ENCODE results near the gene COG5.

The COG5 gene

DNA sequence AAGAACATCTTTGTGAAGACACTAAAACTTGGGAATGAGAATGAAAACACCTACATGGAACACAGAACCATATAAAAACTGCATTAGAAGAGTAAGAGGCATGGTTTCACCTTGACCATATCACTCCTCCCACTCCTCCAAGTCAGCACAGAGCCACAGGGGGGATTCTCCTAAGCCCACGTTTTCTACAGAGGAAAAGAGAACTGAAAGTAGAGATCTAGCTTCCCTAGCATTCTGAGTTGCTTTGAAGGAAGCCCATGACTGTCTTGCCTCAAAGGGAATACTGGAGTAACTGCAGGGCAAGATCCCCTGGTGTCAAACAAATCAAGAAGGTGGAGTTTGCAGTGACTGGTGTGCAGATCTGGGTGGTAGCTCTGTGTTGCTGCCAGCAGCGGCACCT, 351.0 kb downstream of the COG5 start:
- peaks cover 29% of the 10 kb centered on the region for H3K9me3 ChIP-seq
- no peaks in the 10 kb centered on the region for H3K27me3 ChIP-seq
- H3K27ac ChIP-seq, result no peak overlapping the region
- TF ChIP-seq Cebpa-rat (IDR thresholded peaks at IDR 0.05), result no peak
- H3K4me1 ChIP-seq, result peaks cover 20% of the 10 kb centered on the region
- H3K4me2 ChIP-seq, result no peak overlapping the region
- no peak overlapping the region for H3K9ac ChIP-seq
- peaks cover 41% of the 10 kb centered on the region for H3K36me3 ChIP-seq
- H3K4me3 ChIP-seq, result no peak overlapping the region
- no peaks in the 10 kb centered on the region for H4K20me1 ChIP-seq

DNA sequence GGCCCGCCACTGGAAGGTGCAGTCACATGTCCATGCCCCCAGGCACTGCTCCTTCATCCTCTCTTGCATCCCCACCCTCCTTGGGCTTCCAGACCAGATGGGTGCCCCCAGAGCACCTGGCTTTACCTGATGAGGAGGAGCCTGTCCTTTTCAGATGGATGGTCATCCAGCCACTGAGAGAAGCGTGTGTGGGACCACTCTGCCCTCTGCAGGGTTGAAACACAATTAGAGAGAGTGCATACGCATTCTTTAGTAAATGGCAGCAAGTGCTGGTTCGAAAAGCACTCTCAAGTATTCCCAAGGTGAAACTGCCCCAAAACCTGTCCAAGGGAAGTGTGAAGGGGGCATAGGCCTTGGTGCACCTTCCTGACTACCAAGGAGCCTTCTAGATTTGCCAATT, 353.3 kb downstream of the COG5 start:
- peaks cover 27% of the 10 kb centered on the region for H3K4me1 ChIP-seq
- H3K4me2 ChIP-seq, result no peak overlapping the region
- H3K9me3 ChIP-seq, result peaks cover 28% of the 10 kb centered on the region
- H3K27me3 ChIP-seq, result no peaks in the 10 kb centered on the region
- no peak for TF ChIP-seq Cebpa-rat (IDR thresholded peaks at IDR 0.05)
- H4K20me1 ChIP-seq, result no peaks in the 10 kb centered on the region
- H3K4me3 ChIP-seq, result no peak overlapping the region
- H3K36me3 ChIP-seq, result peaks cover 61% of the 10 kb centered on the region
- H3K9ac ChIP-seq, result no peak overlapping the region
- no peak overlapping the region for H3K27ac ChIP-seq

DNA sequence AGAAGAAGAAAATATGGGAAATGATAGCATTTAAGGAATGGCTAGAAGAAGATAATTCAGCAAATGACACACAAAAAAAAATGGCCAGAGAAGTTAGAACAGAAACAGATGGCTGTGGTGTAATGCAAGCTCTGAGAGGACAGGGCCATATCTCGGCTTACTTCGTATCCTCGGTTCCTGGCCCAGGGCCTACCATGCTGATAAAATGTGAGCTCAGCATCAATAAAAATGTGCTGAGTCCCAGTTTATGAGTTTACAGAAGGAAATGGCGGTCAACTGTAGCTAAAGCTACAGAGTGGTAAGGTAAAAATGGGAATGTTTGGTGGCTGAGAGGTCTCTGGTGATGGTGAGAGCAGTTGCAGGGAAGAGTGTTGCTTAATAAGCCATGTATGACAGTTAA, 354.2 kb downstream of the COG5 start:
- H3K27ac ChIP-seq, result no peak overlapping the region
- H3K9ac ChIP-seq, result no peak overlapping the region
- peaks cover 20% of the 10 kb centered on the region for H3K9me3 ChIP-seq
- no peak overlapping the region for H3K4me3 ChIP-seq
- H3K4me2 ChIP-seq, result peak overlapping the region; percentile 65
- peaks cover 68% of the 10 kb centered on the region for H3K36me3 ChIP-seq
- TF ChIP-seq Cebpa-rat (IDR thresholded peaks at IDR 0.05), result no peak
- H3K4me1 ChIP-seq, result peaks cover 27% of the 10 kb centered on the region
- no peaks in the 10 kb centered on the region for H3K27me3 ChIP-seq
- no peaks in the 10 kb centered on the region for H4K20me1 ChIP-seq

DNA sequence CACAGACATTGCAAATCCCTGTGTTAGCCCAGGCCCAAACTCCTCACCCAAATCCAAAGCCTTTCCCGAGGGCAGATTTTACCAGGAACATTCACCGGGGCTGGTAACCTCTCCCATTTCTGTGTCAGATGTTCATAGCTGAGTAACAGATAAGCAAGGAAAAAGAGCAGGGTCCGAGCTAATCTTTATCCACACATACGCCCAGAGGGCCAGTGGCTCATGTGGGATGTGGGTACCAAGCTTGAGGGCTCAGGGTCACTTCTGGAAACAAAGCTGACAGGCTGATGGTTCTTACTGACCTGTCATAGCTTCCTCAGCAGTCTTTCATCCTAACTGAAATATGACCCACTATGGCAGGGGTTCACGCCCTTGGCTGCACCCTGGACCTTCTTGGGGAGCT, 355.2 kb downstream of the COG5 start:
- TF ChIP-seq Cebpa-rat (IDR thresholded peaks at IDR 0.05), result no peak
- Histone ChIP-seq H4K20me1 (no peaks in the 10 kb centered on the region), H3K4me2 (peak overlapping the region; percentile 65), H3K9ac (peak overlapping the region; percentile 28; the same call in 1 of the 2 replicates), H3K4me1 (peaks cover 27% of the 10 kb centered on the region), H3K36me3 (peaks cover 71% of the 10 kb centered on the region), H3K27me3 (no peaks in the 10 kb centered on the region), H3K4me3 (no peak overlapping the region), H3K9me3 (peaks cover 10% of the 10 kb centered on the region), H3K27ac (peak overlapping the region; percentile 72)

DNA sequence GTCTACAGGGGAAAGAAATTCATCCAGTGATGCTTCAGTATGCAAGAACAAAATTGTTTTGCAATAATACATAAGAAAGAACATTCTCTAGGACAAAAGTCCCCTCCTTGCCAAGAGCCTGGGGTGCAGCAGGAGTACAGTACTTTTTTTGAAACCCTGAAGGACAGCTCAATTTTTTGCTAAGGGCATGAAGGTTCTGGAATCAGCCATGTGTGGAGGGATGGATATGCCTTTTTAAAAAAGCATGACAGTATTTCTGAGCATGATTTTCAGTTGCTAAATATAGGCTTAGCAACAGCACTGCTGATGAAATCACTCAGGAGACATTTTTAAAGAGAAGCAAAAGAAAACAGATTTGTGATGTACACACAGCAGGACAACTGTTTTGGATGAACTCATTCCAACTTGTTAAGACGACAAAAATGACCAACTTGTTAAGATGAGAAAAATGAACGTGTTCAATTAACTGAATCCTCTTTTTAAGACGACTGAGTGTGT, 355.6 kb downstream of the COG5 start:
- H3K9me3 ChIP-seq, result peaks cover 5% of the 10 kb centered on the region
- no peaks in the 10 kb centered on the region for H4K20me1 ChIP-seq
- H3K4me1 ChIP-seq, result peaks cover 27% of the 10 kb centered on the region
- no peak overlapping the region for H3K4me3 ChIP-seq
- peak overlapping the region; percentile 65 for H3K4me2 ChIP-seq
- no peak for TF ChIP-seq Cebpa-rat (IDR thresholded peaks at IDR 0.05)
- H3K27me3 ChIP-seq, result no peaks in the 10 kb centered on the region
- H3K27ac ChIP-seq, result peak overlapping the region; percentile 72
- peaks cover 71% of the 10 kb centered on the region for H3K36me3 ChIP-seq
- H3K9ac ChIP-seq, result peak overlapping the region; percentile 28; the same call in 1 of the 2 replicates

DNA sequence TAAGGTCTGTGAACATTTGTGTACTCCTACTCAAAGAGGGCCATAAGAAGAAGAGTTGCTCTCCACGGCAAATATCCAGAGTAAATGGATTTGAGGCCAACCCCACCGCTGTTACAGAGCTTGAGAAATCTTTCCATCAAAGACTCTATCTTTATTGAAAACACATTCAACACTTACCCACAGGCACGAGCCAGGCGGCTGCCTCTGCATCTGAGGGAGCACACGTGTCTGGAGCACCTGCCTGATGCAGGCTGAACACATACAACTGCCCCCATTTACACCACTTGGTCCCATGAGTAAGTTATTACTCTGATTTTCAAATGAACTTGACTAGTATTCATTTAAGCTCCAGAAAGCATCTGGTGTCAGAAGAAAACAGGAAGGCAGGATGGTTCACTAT, 356.3 kb downstream of the COG5 start:
- H3K36me3 ChIP-seq, result peaks cover 72% of the 10 kb centered on the region
- no peaks in the 10 kb centered on the region for H3K27me3 ChIP-seq
- peak overlapping the region; percentile 65; the same call in 1 of the 2 replicates for H3K4me2 ChIP-seq
- peaks cover 27% of the 10 kb centered on the region for H3K4me1 ChIP-seq
- no peaks in the 10 kb centered on the region for H4K20me1 ChIP-seq
- H3K27ac ChIP-seq, result peak overlapping the region; percentile 72; the same call in 1 of the 2 replicates
- H3K9me3 ChIP-seq, result no peaks in the 10 kb centered on the region; the same call in 1 of the 2 replicates
- no peak overlapping the region for H3K4me3 ChIP-seq
- TF ChIP-seq Cebpa-rat (IDR thresholded peaks at IDR 0.05), result no peak
- no peak overlapping the region for H3K9ac ChIP-seq

DNA sequence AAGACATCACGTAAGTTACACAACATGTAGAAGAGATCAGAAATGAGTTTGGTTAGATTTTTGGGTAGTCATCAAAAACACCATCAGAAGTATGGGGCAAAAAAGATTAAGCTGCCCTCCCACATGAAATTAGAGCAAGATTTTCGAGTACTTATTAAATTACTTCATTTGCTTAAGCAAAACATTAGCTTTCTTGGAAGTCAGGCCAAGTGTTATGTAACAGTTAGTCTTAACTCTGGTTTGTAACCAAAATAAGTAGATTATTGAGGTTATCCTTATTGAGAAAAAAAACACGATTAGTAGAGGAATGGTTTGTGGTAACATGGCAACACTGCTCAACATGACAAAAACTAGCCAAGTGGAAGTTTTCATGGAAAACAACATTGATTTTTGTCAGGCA, 357.0 kb downstream of the COG5 start:
- H3K4me1 ChIP-seq, result peaks cover 27% of the 10 kb centered on the region
- H3K4me2 ChIP-seq, result no peak overlapping the region
- H3K9ac ChIP-seq, result no peak overlapping the region
- no peak overlapping the region for H3K27ac ChIP-seq
- TF ChIP-seq Cebpa-rat (IDR thresholded peaks at IDR 0.05), result no peak
- no peaks in the 10 kb centered on the region for H4K20me1 ChIP-seq
- peaks cover 76% of the 10 kb centered on the region for H3K36me3 ChIP-seq
- H3K9me3 ChIP-seq, result no peaks in the 10 kb centered on the region
- no peak overlapping the region for H3K4me3 ChIP-seq
- H3K27me3 ChIP-seq, result no peaks in the 10 kb centered on the region

DNA sequence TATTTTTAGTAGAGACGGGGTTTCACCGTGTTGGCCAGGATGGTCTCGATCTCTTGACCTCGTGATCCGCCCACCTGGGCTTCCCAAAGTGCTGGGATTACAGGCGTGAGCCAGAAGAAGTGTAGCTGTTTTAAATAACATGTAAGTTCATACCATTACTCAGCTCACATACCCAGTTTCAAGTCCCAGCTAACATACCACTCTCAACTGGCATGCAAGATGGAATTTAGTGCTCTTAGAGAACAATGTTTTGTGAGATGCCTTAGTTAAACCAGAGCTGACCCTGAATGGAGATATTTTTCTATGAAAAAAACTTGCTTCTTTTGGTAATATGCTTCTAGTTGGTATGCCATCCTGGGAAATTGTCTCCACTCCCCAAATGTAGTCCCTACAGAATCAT, 357.6 kb downstream of the COG5 start:
- peaks cover 78% of the 10 kb centered on the region for H3K36me3 ChIP-seq

DNA sequence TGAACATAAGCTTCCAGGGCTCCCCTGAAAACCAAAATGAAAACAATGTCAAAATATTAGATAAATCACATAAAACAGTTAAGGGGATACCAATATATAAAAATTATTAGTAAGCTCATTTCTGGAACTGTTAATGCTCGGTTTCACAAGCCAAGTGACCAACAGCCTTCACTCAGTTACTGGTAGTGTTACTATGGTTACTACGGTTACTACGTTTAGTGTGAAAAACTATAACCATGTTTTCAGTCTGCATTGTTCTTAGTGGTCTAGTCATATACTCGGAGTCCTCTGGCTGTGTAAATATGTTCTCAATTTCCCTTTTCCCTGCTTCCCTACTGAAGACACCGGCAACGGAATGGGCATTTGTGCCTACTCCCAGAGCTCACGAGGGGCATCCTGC, 360.1 kb downstream of the COG5 start:
- TF ChIP-seq Cebpa-rat (IDR thresholded peaks at IDR 0.05), result no peak
- peaks cover 86% of the 10 kb centered on the region for H3K36me3 ChIP-seq

More for the DNA sequence above, 357.6 kb downstream of the COG5 start:
- Histone ChIP-seq H3K4me1 (peaks cover 27% of the 10 kb centered on the region), H3K27ac (no peak overlapping the region), H3K9ac (no peak overlapping the region), H3K9me3 (no peaks in the 10 kb centered on the region), H3K4me3 (no peak overlapping the region), H4K20me1 (no peaks in the 10 kb centered on the region), H3K4me2 (no peak overlapping the region), H3K27me3 (no peaks in the 10 kb centered on the region)
- TF ChIP-seq Cebpa-rat (IDR thresholded peaks at IDR 0.05), result no peak

DNA sequence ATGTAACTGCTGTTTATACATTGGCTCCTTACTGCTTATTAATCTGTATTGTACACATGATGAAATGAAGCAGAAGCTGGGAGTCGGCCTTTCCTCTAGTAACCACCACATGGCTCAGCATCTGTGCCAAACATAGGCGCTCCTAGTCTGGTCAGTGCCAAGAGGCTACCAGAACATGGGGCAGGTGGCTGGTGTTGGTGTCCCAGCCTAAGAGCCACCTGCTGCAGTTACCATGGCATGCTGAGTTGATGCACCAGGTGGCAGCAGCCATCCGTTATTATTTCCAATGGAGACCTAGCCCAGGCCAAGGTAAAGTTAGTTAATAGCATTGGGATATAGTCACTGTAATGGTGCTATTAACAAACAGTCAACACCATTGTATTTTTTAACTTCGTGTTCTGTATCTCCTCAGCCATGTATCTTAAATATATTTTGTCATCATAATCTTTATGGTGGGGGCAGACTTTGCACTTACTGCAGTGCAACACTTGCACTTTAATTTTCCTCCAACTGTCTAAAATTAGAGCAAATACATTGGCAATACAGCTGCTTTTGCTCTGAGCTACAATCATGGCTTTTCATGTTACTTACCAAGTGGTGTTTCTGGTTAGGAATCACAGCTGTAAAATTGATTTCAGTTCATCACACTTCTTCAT, 361.8 kb downstream of the COG5 start:
- Histone ChIP-seq H3K4me2 (no peak overlapping the region), H4K20me1 (no peaks in the 10 kb centered on the region), H3K9me3 (no peaks in the 10 kb centered on the region), H3K27ac (no peak overlapping the region), H3K9ac (no peak overlapping the region), H3K36me3 (peaks cover 95% of the 10 kb centered on the region), H3K27me3 (no peaks in the 10 kb centered on the region), H3K4me3 (no peak overlapping the region), H3K4me1 (no peaks in the 10 kb centered on the region)
- TF ChIP-seq Cebpa-rat (IDR thresholded peaks at IDR 0.05), result no peak

More for the DNA sequence above, 360.1 kb downstream of the COG5 start:
- no peaks in the 10 kb centered on the region for H3K9me3 ChIP-seq
- peaks cover 16% of the 10 kb centered on the region for H3K4me1 ChIP-seq
- no peak overlapping the region for H3K9ac ChIP-seq
- H3K4me2 ChIP-seq, result no peak overlapping the region
- no peak overlapping the region for H3K4me3 ChIP-seq
- no peaks in the 10 kb centered on the region for H3K27me3 ChIP-seq
- H3K27ac ChIP-seq, result no peak overlapping the region
- H4K20me1 ChIP-seq, result no peaks in the 10 kb centered on the region
